Measurements from ENCODE around the gene STK4. TPM values are rescaled to one million over a fixed set of nuclear protein-coding genes. Genes with fewer than 3 reads are reported as not detected.

STK4 gene
- total and polyA plus RNA-seq, 2 of the 8 experiments (the other 6 are each of a cell fraction or from before 2014, with no cell fraction given): 12.0 to 34.3 TPM

GRCh38 chr20:45008521-45009049 lies 42.3 kb downstream of the STK4 start (continued):
- TF ChIP-seq, protein P1, sequence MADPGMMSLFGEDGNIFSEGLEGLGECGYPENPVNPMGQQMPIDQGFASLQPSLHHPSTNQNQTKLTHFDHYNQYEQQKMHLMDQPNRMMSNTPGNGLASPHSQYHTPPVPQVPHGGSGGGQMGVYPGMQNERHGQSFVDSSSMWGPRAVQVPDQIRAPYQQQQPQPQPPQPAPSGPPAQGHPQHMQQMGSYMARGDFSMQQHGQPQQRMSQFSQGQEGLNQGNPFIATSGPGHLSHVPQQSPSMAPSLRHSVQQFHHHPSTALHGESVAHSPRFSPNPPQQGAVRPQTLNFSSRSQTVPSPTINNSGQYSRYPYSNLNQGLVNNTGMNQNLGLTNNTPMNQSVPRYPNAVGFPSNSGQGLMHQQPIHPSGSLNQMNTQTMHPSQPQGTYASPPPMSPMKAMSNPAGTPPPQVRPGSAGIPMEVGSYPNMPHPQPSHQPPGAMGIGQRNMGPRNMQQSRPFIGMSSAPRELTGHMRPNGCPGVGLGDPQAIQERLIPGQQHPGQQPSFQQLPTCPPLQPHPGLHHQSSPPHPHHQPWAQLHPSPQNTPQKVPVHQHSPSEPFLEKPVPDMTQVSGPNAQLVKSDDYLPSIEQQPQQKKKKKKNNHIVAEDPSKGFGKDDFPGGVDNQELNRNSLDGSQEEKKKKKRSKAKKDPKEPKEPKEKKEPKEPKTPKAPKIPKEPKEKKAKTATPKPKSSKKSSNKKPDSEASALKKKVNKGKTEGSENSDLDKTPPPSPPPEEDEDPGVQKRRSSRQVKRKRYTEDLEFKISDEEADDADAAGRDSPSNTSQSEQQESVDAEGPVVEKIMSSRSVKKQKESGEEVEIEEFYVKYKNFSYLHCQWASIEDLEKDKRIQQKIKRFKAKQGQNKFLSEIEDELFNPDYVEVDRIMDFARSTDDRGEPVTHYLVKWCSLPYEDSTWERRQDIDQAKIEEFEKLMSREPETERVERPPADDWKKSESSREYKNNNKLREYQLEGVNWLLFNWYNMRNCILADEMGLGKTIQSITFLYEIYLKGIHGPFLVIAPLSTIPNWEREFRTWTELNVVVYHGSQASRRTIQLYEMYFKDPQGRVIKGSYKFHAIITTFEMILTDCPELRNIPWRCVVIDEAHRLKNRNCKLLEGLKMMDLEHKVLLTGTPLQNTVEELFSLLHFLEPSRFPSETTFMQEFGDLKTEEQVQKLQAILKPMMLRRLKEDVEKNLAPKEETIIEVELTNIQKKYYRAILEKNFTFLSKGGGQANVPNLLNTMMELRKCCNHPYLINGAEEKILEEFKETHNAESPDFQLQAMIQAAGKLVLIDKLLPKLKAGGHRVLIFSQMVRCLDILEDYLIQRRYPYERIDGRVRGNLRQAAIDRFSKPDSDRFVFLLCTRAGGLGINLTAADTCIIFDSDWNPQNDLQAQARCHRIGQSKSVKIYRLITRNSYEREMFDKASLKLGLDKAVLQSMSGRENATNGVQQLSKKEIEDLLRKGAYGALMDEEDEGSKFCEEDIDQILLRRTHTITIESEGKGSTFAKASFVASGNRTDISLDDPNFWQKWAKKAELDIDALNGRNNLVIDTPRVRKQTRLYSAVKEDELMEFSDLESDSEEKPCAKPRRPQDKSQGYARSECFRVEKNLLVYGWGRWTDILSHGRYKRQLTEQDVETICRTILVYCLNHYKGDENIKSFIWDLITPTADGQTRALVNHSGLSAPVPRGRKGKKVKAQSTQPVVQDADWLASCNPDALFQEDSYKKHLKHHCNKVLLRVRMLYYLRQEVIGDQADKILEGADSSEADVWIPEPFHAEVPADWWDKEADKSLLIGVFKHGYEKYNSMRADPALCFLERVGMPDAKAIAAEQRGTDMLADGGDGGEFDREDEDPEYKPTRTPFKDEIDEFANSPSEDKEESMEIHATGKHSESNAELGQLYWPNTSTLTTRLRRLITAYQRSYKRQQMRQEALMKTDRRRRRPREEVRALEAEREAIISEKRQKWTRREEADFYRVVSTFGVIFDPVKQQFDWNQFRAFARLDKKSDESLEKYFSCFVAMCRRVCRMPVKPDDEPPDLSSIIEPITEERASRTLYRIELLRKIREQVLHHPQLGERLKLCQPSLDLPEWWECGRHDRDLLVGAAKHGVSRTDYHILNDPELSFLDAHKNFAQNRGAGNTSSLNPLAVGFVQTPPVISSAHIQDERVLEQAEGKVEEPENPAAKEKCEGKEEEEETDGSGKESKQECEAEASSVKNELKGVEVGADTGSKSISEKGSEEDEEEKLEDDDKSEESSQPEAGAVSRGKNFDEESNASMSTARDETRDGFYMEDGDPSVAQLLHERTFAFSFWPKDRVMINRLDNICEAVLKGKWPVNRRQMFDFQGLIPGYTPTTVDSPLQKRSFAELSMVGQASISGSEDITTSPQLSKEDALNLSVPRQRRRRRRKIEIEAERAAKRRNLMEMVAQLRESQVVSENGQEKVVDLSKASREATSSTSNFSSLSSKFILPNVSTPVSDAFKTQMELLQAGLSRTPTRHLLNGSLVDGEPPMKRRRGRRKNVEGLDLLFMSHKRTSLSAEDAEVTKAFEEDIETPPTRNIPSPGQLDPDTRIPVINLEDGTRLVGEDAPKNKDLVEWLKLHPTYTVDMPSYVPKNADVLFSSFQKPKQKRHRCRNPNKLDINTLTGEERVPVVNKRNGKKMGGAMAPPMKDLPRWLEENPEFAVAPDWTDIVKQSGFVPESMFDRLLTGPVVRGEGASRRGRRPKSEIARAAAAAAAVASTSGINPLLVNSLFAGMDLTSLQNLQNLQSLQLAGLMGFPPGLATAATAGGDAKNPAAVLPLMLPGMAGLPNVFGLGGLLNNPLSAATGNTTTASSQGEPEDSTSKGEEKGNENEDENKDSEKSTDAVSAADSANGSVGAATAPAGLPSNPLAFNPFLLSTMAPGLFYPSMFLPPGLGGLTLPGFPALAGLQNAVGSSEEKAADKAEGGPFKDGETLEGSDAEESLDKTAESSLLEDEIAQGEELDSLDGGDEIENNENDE (IDR thresholded peaks at IDR 0.05; ENCODE audit: insufficient replicate concordance, low read length): no peak
- TF ChIP-seq TEAD4 (IDR thresholded peaks at IDR 0.05; ENCODE audit: low read depth, low read length) (no peak), RXRA (IDR thresholded peaks at IDR 0.05; ENCODE audit: insufficient read depth, low read depth, low read length) (no peak)
- TF ChIP-seq, protein P2, sequence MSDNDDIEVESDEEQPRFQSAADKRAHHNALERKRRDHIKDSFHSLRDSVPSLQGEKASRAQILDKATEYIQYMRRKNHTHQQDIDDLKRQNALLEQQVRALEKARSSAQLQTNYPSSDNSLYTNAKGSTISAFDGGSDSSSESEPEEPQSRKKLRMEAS (IDR thresholded peaks at IDR 0.05): no peak

Measured in H1 (cell line).